Smooth muscle cell (in vitro differentiated cells): ENCODE results near the gene PIK3R1. TPM values are rescaled to one million over a fixed set of nuclear protein-coding genes. Genes with fewer than 3 reads are reported as not detected.

Experiments used
- DNase-seq: peaks from one replicate; lab custom pipeline; 2025; ENCODE audit not compliant: unreplicated experiment; lab: John Stamatoyannopoulos, UW
- H2AFZ ChIP-seq: fragments of 200-600 bp; sonication (generic); 2 replicates; pipeline ENCODE4 v1.6.0; 2016; ENCODE audit warnings: antibody characterized with exemption, low read depth, mild to moderate bottlenecking
- H3F3A ChIP-seq: fragments of 200-600 bp; sonication (generic); 2 replicates; pipeline ENCODE4 v1.6.0; 2017; ENCODE audit warnings: antibody characterized with exemption, low read depth
- H3K27ac ChIP-seq: fragments of 200-600 bp; sonication (generic); 2 replicates; pipeline ENCODE4 v1.5.1; 2016; ENCODE audit warnings: low read depth, mild to moderate bottlenecking
- H3K27me3 ChIP-seq: fragments of 200-600 bp; sonication (generic); 2 replicates; pipeline ENCODE4 v1.6.1; 2016; ENCODE audit warnings: low read depth, mild to moderate bottlenecking
- H3K36me3 ChIP-seq: fragments of 200-600 bp; sonication (generic); 2 replicates; pipeline ENCODE4 v1.5.1; 2016; ENCODE audit warnings: low read depth
- H3K4me1 ChIP-seq: fragments of 200-600 bp; sonication (generic); 2 replicates; pipeline ENCODE4 v1.5.1; 2016; ENCODE audit warnings: low read depth
- H3K4me2 ChIP-seq: fragments of 200-600 bp; sonication (generic); 2 replicates; pipeline ENCODE4 v1.6.0; 2016; ENCODE audit warnings: mild to moderate bottlenecking
- H3K4me3 ChIP-seq: fragments of 200-600 bp; sonication (generic); 2 replicates; pipeline ENCODE4 v1.5.1; 2016; ENCODE audit warnings: mild to moderate bottlenecking
- H3K79me2 ChIP-seq: fragments of 200-600 bp; sonication (generic); 2 replicates; pipeline ENCODE4 v1.6.0; 2016; ENCODE audit warnings: low read depth, mild to moderate bottlenecking
- H3K9ac ChIP-seq: fragments of 200-600 bp; sonication (generic); 2 replicates; pipeline ENCODE4 v1.6.0; 2016; ENCODE audit warnings: low read depth
- H3K9me3 ChIP-seq: fragments of 200-600 bp; sonication (generic); replicated peaks from 2 replicates; pipeline ENCODE4 v1.5.1; 2016; ENCODE audit warnings: low read depth
- H4K20me1 ChIP-seq: fragments of 200-600 bp; sonication (generic); 2 replicates; pipeline ENCODE4 v1.6.0; 2016; ENCODE audit warnings: low read depth
- CTCF ChIP-seq: fragments of 200-600 bp; sonication (generic); IDR thresholded peaks from 2 replicates; pipeline ENCODE4 v1.5.1; 2017; ENCODE audit warnings: borderline replicate concordance, mild to moderate bottlenecking, antibody characterized with exemption; ENCODE audit not compliant: insufficient read depth, poor library complexity, severe bottlenecking
- WGBS: methylation state at CpG from one replicate; pipeline ENCODE4 v1.1.7; 2016; ENCODE audit warnings: low lambda C conversion rate; 5-methylcytosine and 5-hydroxymethylcytosine counted together
- polyA plus RNA-seq: library from polyadenylated mRNA; unstranded; fragments of >200 nt; fragmentation: Nextera tagmentation; extraction: Ambion mirVana; gene quantifications from 2 replicates; pipeline ENCODE4 v1.2.1, GENCODE V29; 2016
- total RNA-seq: library from RNA; depleted of rRNA; stranded (reverse); fragments of >200 nt; gene quantifications from 2 replicates; pipeline ENCODE4 v1.2.3, GENCODE V29; 2014

PIK3R1 gene
- total and polyA plus RNA-seq, 2 experiments from 2014 or later = 5.3 to 63.6 TPM

- TF ChIP-seq CTCF = peak; percentile 6
These were observed 31.2 kb downstream of the PIK3R1 start for GRCh38 chr5:68246802-68247201.

GRCh38 chr5:68247627-68248026 is 32.1 kb downstream of the PIK3R1 start:
- no peak overlapping the region for H3K4me2 ChIP-seq
- TF ChIP-seq CTCF = no peak

More at GRCh38 chr5:68246802-68247201, 31.2 kb downstream of the PIK3R1 start:
- H3K4me1 ChIP-seq = peaks cover 15% of the 10 kb centered on the region
- no peaks in the 10 kb centered on the region for H3K9me3 ChIP-seq
- H3K79me2 ChIP-seq = peaks cover 24% of the 10 kb centered on the region
- no peak overlapping the region for H3K9ac ChIP-seq
- no peak overlapping the region for H3K27ac ChIP-seq
- 88% methylated on average over 3 of the region's 3 CpGs for WGBS
- no peaks in the 10 kb centered on the region for H3K36me3 ChIP-seq
- H2AFZ ChIP-seq = no peak overlapping the region
- H3K4me3 ChIP-seq = no peak overlapping the region
- no peaks in the 10 kb centered on the region for H3K27me3 ChIP-seq
- no peak for DNase-seq
- no peak overlapping the region for H3K4me2 ChIP-seq
- no peaks in the 10 kb centered on the region for H3F3A ChIP-seq
- H4K20me1 ChIP-seq = peaks cover 7% of the 10 kb centered on the region

GRCh38 chr5:68248896-68249295 is 33.3 kb downstream of the PIK3R1 start:
- Histone ChIP-seq H3K4me3 (no peak overlapping the region), H3K4me2 (no peak overlapping the region), H3F3A (no peaks in the 10 kb centered on the region), H3K27ac (no peak overlapping the region), H4K20me1 (peaks cover 9% of the 10 kb centered on the region), H3K9me3 (no peaks in the 10 kb centered on the region), H2AFZ (no peak overlapping the region), H3K27me3 (no peaks in the 10 kb centered on the region), H3K9ac (no peak overlapping the region), H3K79me2 (peaks cover 31% of the 10 kb centered on the region), H3K4me1 (peaks cover 23% of the 10 kb centered on the region), H3K36me3 (no peaks in the 10 kb centered on the region)
- whole genome bisulfite sequencing = 98% methylated on average over 2 of the region's 2 CpGs
- no peak for DNase-seq
- no peak for TF ChIP-seq CTCF

More at GRCh38 chr5:68247627-68248026, 32.1 kb downstream of the PIK3R1 start:
- H3K9me3 ChIP-seq = no peaks in the 10 kb centered on the region
- no peaks in the 10 kb centered on the region for H3K27me3 ChIP-seq
- H2AFZ ChIP-seq = no peak overlapping the region
- H3K4me1 ChIP-seq = peaks cover 23% of the 10 kb centered on the region
- no peaks in the 10 kb centered on the region for H3F3A ChIP-seq
- H4K20me1 ChIP-seq = no peaks in the 10 kb centered on the region
- WGBS = 97% methylated on average over 3 of the region's 3 CpGs
- H3K79me2 ChIP-seq = peaks cover 24% of the 10 kb centered on the region
- no peak overlapping the region for H3K9ac ChIP-seq
- no peak overlapping the region for H3K27ac ChIP-seq
- no peaks in the 10 kb centered on the region for H3K36me3 ChIP-seq
- DNase-seq = no peak
- no peak overlapping the region for H3K4me3 ChIP-seq

- Histone ChIP-seq H3K9me3 (no peaks in the 10 kb centered on the region), H3K36me3 (no peaks in the 10 kb centered on the region), H3K79me2 (peaks cover 37% of the 10 kb centered on the region), H3K9ac (no peak overlapping the region), H3K4me3 (no peak overlapping the region), H2AFZ (no peak overlapping the region), H3K27me3 (no peaks in the 10 kb centered on the region), H3F3A (no peaks in the 10 kb centered on the region), H3K4me2 (no peak overlapping the region), H3K27ac (no peak overlapping the region), H4K20me1 (peaks cover 9% of the 10 kb centered on the region), H3K4me1 (peaks cover 23% of the 10 kb centered on the region)
- no peak for DNase-seq
- no peak for TF ChIP-seq CTCF
- 84% methylated on average over 2 of the region's 2 CpGs for WGBS
These were observed 34.0 kb downstream of the PIK3R1 start for GRCh38 chr5:68249520-68249919.
